ENCODE measurements around the gene SLC44A5. TPM values are rescaled to one million over a fixed set of nuclear protein-coding genes. Genes with fewer than 3 reads are reported as not detected.

SLC44A5 gene
- total and polyA plus RNA-seq, 10 of the 15 experiments (the other 5 are each of a cell fraction or from before 2014, with no cell fraction given), result 0.04 to 1.3 TPM; not detected in 8

GRCh38 chr1:75353051-75353450 is 257.9 kb downstream of the SLC44A5 start:
- H3K79me2 ChIP-seq (ENCODE audit: control insufficient read depth, insufficient read depth, low read length), result no peaks in the 10 kb centered on the region
- TF ChIP-seq ATF3 (IDR thresholded peaks at IDR 0.05; ENCODE audit: borderline replicate concordance, extremely low read depth, low read depth, low read length), result no peak
- no peak for TF ChIP-seq TAF1 (IDR thresholded peaks at IDR 0.05; ENCODE audit: borderline replicate concordance, low read depth, low read length)
- no peak for TF ChIP-seq IKZF1 (conservative IDR thresholded peaks at IDR 0.05)
- TF ChIP-seq MEF2A (IDR thresholded peaks at IDR 0.05; ENCODE audit: insufficient read depth, low read depth, low read length), result no peak
- TF ChIP-seq ZNF24 (IDR thresholded peaks at IDR 0.05), result no peak
- no peak for FAIRE-seq
- POLR2A ChIA-PET, result no interaction called here
- no peak overlapping the region for H2AFZ ChIP-seq (ENCODE audit: control insufficient read depth, low read depth, low read length)
- no peaks in the 10 kb centered on the region for H3K9me3 ChIP-seq (replicated peaks; ENCODE audit: control insufficient read depth, insufficient read depth, low read length)
- BruUV-seq (replicated peaks), result no TSS peak
- no peak overlapping the region for H3K9ac ChIP-seq (ENCODE audit: control insufficient read depth, insufficient read depth, low read length)
- intact Hi-C loops (cut with micrococcal nuclease; ENCODE audit: unreplicated experiment) (no loop called here), in situ Hi-C loops (cut with MboI) (no loop called here)
- H3K36me3 ChIP-seq (ENCODE audit: control insufficient read depth in 2 of 2, insufficient read depth in 2 of 2, low read length in 1 of 2), result no peaks in the 10 kb centered on the region
- CTCF ChIA-PET, result no interaction called here
- H3K27ac ChIP-seq (ENCODE audit: control insufficient read depth, insufficient read depth), result no peak overlapping the region
- H3K4me3 ChIP-seq, result no peak overlapping the region
- ATAC-seq, result no peak
- H3K27me3 ChIP-seq (replicated peaks in 1 of 2; ENCODE audit: control insufficient read depth in 2 of 2, insufficient read depth in 2 of 2, low read length in 1 of 2), result no peaks in the 10 kb centered on the region
- H3K4me1 ChIP-seq (ENCODE audit: control insufficient read depth, insufficient read depth, low read length), result no peaks in the 10 kb centered on the region
- WGBS (ENCODE audit: insufficient coverage, insufficient replicate concordance, low lambda C conversion rate, missing lambda C conversion rate), result 42% methylated on average over 2 of the region's 2 CpGs
- DNase-seq (ENCODE audit: low read depth, low spot score), result no peak
- SMC1A ChIA-PET (ENCODE audit: uncharacterized antibody, unreplicated experiment), result no interaction called here
- H4K20me1 ChIP-seq (ENCODE audit: control insufficient read depth, insufficient read depth), result no peaks in the 10 kb centered on the region
- RAD21 ChIA-PET (ENCODE audit: unreplicated experiment), result no interaction called here
- H3K4me2 ChIP-seq (ENCODE audit: control insufficient read depth, insufficient read depth), result no peak overlapping the region

- in situ Hi-C loops (cut with MboI), result no loop called here
- BruUV-seq (replicated peaks), result no TSS peak
- Histone ChIP-seq H4K20me1 (ENCODE audit: control insufficient read depth, insufficient read depth) (no peaks in the 10 kb centered on the region), H3K4me3 (no peak overlapping the region), H3K4me1 (ENCODE audit: control insufficient read depth, insufficient read depth, low read length) (peaks cover 8% of the 10 kb centered on the region), H3K9ac (ENCODE audit: control insufficient read depth, insufficient read depth, low read length) (no peak overlapping the region), H3K79me2 (ENCODE audit: control insufficient read depth, insufficient read depth, low read length) (no peaks in the 10 kb centered on the region), H3K9me3 (replicated peaks; ENCODE audit: control insufficient read depth, insufficient read depth, low read length) (no peaks in the 10 kb centered on the region), H3K4me2 (ENCODE audit: control insufficient read depth, insufficient read depth) (no peak overlapping the region), H3K27me3 (replicated peaks in 1 of 2; ENCODE audit: control insufficient read depth in 2 of 2, insufficient read depth in 2 of 2, low read length in 1 of 2) (no peaks in the 10 kb centered on the region), H3K27ac (ENCODE audit: control insufficient read depth, insufficient read depth) (no peak overlapping the region), H3K36me3 (ENCODE audit: control insufficient read depth in 2 of 2, insufficient read depth in 2 of 2, low read length in 1 of 2) (no peaks in the 10 kb centered on the region), H2AFZ (ENCODE audit: control insufficient read depth, low read depth, low read length) (no peak overlapping the region)
- ChIA-PET POLR2A (no interaction called here), CTCF (interaction anchor here (1.0 kb wide), 1 partner anchor 10 kb away, joined by 3 read pairs; no protein-coding TSS in a partner anchor), RAD21 (ENCODE audit: unreplicated experiment) (no interaction called here), SMC1A (ENCODE audit: uncharacterized antibody, unreplicated experiment) (no interaction called here)
- FAIRE-seq (no peak), DNase-seq (ENCODE audit: low read depth, low spot score) (no peak), ATAC-seq (no peak)
- WGBS (ENCODE audit: insufficient coverage, insufficient replicate concordance, low lambda C conversion rate, missing lambda C conversion rate), result 33% methylated on average over 2 of the region's 2 CpGs
- intact Hi-C loops (cut with micrococcal nuclease; ENCODE audit: unreplicated experiment), result no loop called here
- TF ChIP-seq RBBP5 (conservative IDR thresholded peaks at IDR 0.05), result no peak
- no peak for TF ChIP-seq REST (IDR thresholded peaks at IDR 0.05; ENCODE audit: low read depth, low read length)
- no peak for TF ChIP-seq DPF2 (IDR thresholded peaks at IDR 0.05)
- no peak for TF ChIP-seq WRNIP1 (IDR thresholded peaks at IDR 0.05; ENCODE audit: borderline replicate concordance, low read depth, low read length)
- no peak for TF ChIP-seq PML (IDR thresholded peaks at IDR 0.05; ENCODE audit: low read length)
- TF ChIP-seq KAT2A (conservative IDR thresholded peaks at IDR 0.05; ENCODE audit: control insufficient read depth, low read depth, low read length), result no peak
- no peak for TF ChIP-seq HDAC2 (IDR thresholded peaks at IDR 0.05)
- TF ChIP-seq SMC3 (IDR thresholded peaks at IDR 0.05; ENCODE audit: borderline replicate concordance, low read length), result no peak
- no peak for TF ChIP-seq NRF1 (conservative IDR thresholded peaks at IDR 0.05; ENCODE audit: low read depth, low read length)
- no peak for TF ChIP-seq BHLHE40 (IDR thresholded peaks at IDR 0.05; ENCODE audit: borderline replicate concordance in 1 of 2, low read depth in 2 of 2, low read length in 1 of 2)
- no peak for TF ChIP-seq ZNF622 (IDR thresholded peaks at IDR 0.05)
Measured at GRCh38 chr1:75345538-75346292, 265.2 kb downstream of the SLC44A5 start.

All from GM12878 (cell line).